GM18867 (cell line): ENCODE measurements around the gene TERC.

Source experiments
- ATAC-seq: cut with Tn5 transposase; IDR thresholded peaks from one replicate; pipeline ENCODE4 v1.9.1; 2021; ENCODE audit warnings: mild to moderate bottlenecking, moderate library complexity; ENCODE audit not compliant: unreplicated experiment

Gene TERC

DNA sequence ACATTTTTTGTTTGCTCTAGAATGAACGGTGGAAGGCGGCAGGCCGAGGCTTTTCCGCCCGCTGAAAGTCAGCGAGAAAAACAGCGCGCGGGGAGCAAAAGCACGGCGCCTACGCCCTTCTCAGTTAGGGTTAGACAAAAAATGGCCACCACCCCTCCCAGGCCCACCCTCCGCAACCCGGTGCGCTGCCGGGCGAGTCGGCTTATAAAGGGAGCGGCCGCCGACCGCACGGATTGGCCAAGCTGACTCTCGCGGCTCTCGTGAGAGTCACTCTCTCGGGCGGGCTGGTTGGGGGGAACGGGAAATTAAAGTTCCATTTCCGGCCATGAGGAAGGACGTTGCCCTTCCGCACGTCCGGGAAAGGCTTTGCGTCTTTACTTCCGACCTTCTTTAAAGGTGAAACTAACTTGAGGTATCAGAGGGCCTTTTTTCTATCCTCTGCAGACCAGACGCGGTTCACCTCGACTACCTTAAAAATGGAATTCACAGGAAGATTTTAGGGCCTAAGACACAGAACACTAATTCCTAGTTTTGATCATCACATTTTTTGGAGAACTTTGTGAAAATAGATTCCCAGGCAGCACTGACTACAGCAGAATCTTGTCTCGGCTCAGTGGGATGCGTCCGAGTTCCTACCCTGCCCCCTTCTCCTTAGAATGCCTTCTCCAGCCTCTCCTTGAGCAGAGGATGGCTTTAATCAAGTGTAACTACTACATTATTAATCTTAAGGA, at the start of gene TERC:
TERC (minus strand) TSS at position 179 of the 731 bp plus-strand sequence.
- ATAC-seq = peak; percentile 78

DNA sequence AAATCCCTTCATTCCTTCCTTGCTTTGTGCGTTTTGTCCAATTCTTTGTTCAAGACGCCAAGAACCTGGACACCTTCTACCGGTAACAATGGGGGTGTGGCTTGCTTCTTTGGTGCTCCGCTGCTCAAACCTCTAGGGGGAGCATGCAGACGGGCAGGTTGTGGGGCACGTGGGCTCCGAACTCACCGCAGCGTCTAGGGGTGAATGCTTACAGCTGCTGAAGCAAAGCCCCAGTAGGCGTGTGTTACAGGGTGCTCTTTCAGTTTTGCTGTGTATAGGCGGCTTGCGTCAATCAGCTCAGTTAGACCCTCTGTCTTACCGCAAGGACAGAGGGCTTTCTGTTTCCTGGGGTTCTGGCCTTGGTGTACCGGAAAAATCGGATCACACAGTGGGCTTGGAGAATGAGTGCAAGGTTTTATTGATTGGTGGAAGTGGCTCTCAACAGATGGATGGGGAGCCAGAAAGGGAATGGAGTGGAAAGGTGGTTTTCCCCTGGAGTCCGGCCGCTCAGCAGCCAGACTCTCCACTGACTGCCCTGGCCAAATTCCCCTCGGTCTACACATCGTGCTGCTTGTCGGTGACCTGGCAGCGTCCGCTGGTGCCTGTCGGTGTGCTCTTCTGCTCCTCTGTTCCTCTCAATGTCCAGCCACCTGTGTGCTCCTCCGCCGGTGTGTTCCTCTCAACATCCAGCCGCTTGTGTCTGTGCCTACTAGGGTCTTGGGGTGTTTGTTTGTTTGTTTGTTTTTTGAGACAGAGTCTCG, 49.1 kb upstream of the TERC start:
- peak; percentile 95 for ATAC-seq

DNA sequence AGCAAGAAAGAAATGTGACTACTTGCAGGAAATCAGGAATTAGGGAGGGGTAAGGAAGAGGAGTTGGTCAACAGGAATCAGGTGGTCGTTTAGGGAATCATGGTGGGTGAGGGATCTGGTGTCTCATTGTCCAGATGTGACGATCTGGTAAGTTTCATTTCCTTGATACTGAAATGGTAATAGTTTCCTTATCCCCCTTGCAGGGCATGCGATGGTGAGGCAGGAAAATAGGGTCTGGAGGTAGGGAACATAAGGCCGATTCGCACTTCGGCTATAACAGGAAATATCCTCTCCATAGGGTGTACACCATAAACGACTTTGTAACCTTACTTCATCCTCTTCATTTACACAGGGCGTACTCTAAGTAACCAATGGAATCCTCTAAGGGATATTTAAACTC, 48.4 kb upstream of the TERC start:
- no peak for ATAC-seq

DNA sequence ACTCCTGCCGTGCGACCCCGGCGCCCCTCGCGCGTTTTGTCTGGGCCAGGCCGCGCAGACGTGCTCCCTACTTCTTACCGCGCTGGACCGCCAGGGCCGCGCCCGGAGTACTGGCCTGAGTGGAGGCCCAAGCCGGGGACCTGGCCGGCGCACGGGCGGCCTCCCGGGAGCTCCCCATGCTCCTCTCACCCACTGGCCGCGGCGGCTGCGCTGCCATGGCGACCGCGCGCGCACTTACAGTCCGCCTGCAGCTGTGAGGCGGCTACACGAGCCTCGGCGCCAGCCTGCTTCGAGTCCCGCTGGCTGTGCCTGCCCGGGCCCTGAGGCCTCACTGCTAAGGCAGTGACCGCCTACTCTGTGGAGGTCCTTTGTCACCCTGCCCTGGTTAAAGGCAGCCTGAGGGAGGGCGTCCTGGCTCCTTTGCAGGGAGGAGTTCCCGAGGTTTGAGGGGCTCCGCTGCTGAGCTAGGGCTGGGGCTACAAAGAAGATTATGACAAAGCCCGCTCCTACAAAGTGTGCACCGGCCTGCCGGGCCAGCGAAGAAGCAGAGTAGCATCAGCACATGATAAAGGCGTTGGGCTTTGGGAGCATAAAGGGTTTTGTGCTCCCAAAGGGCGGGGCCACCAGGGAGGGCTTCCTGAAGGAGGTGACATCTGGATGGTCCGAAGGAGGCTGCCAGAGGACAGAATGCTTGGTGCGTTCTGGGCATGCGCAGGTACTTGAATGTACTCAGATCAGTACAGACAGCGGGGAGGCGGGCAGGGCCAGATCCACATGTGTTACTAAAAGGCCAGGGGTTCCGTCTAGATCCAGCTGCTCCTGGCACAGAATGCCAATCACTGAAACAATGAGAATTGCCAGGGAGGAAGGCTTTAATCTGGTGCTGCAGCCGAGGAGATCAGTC, 47.7 kb upstream of the TERC start, which contains the start of the genes LRRC34 and LRRIQ4:
LRRC34 (minus strand) TSS at position 573 of the 904 bp plus-strand sequence; CDS start at position 217, 356 bp downstream.
LRRIQ4 (plus strand) TSS at position 539 of the 904 bp plus-strand sequence. CDS start 9,052 bp downstream, outside the sequence.
- ATAC-seq = peak; percentile 70

DNA sequence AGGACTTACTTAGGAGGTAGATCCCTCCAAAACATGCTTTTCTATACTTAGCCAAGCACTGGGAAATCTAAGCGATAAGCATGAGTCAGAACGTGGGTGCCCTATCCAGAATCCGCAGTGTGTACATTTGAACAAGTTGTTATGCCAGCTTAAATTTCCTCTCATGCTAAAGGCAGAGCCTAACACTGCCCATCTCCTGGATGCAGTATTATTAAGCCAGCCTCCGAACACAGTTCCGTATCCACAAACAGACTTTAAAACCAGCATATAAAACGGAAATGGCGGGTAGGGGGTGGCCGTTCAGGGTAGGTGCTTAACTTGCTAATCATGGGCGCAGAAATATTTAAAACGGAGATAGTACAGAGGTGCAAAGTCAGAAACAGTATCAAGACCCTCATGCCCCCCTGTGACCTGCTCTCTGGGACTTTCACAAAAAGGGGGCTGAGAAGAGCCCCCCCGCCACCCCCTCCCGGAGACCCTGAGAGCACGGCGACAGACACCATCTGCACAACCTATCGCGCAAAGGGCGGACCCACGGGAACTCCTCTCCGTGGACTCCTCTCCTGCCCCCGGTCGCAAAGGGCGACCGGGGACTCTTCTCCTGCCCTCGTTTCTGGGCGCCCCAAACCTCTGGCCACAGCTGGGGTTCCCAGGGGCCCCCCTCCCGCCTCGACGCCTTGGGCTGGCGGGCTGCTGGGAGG, 46.9 kb upstream of the TERC start:
- ATAC-seq = no peak

DNA sequence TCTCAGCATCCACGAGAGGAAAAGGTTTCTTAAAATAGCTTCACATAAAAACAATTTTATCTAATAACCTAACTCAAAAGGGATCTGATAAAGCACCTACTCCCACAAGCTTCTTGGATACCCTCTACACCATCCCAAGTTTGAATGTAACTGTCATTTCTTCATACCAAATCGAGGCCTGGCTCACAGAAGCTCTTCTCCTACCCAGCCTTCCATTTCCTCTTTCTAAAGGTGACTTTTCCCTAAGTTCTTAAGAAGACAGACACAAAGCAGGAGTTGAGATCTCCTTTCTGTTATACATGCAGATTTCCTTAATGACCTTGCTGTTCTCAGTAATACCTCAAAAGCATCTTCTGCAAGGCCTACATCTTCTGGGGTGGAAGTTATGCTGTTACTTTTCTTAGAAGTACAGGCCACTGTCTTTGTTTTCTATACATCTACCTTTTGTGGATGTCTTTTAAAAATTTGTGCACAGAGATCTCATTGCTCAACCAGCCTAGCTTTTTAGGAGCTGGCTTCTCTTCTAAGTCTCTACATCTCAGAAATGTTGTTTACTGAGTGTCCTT, 44.5 kb upstream of the TERC start:
- no peak for ATAC-seq

DNA sequence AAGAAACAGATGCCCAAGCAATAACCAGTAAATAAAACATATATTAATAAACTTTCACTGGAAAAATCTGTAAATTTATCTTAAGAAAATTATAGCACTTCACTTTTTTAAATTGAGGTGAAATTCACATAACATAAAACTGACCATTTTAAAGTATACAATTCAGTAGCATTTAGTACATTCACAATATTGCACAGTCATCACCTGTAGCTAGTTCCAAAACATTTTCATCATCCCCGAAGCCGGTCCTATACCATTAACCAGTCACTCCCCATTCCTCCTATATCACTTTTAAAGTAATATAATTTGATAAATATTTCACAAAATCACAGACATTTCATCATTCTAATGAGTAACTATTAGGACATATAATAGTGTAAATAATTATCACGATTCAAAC, 39.8 kb upstream of the TERC start:
- ATAC-seq = no peak

DNA sequence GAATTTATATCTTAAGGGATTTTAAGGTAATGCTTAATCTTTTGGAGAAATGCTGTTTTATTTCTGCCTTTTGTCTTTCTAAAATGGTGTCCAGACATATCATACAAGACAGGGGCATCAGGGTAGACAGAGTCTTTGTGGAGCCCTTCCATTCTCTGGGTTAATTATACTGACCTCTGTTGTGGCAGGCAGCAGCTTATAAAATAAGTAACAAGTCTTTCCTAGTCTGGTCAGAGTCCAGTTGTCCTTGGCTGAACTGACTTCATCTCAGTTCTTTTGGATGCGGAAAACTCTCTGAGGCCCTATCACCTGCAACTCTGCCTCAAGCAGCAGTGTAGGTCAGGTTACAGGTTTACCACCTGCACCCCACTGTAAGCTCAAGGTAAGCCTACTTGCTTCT, 27.5 kb upstream of the TERC start:
- ATAC-seq = no peak

DNA sequence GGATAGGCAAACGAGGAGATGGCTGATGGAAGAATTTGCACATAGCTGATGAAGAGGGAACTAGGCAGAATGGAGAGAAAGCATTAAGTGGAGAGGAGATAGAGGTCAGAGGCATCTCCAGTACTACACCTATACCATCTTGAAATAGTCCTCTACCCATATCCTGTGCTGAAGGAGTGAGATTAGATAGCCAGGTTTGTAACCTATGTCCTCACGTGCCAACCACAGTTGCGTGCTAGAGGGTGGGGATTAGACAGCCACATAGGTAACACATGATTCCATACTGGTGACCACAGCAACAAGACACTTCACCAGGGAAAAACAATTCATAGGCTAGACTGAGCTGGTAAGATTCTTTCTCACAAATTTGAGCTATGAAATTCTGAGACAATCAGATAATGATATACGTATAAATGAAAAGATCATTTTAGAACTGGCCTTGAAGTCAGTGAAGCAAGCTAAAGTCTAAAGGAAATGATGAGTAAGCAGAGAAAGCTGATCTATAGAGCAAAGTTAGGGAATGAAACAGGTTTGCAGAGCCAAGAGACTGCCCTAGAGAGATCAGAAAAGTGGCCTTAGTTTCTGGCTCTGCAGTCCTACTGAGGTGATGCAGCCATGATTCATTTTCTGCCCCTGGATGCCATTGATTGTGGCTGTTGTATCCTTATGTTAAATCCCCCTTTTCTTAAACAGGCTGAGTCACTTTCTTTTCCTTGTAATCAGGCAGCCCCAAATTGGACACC, 26.0 kb upstream of the TERC start:
- no peak for ATAC-seq

DNA sequence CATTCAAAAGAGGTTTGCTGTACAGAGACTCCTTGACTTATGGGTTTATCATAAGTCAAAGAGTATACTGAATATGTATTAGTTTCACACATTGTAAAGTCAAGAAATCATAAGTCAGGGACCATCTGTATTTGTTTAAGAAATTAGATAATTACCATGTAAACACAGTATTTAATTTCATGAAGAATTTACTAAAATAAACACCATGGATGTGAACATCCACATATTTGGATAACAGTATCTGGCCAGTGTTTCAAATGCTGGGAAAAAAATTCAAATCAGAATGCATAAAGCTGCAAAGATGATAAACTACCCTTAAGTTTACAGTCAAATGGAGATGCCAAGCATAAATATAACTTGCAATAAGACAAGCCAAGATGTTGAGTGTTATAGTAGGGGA, 25.4 kb upstream of the TERC start:
- ATAC-seq = no peak

DNA sequence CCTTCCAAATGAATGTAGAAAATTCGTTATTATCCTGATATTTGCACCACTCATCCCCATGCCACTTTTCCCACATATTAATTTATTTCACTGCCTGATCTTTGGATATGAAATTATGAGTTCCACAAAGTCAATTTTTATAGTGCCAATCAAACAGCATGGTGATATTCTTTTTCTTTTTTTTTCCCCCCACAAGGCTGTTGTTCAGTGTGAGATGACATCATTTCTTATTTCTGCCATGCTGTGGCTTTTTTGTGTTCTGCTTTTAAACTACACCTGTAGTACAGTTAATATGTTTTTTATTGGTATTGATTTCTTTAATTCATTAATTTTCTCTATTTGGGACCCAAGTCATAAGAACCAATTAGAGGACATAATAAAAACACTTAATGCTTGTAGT, 22.9 kb upstream of the TERC start:
- ATAC-seq = no peak

DNA sequence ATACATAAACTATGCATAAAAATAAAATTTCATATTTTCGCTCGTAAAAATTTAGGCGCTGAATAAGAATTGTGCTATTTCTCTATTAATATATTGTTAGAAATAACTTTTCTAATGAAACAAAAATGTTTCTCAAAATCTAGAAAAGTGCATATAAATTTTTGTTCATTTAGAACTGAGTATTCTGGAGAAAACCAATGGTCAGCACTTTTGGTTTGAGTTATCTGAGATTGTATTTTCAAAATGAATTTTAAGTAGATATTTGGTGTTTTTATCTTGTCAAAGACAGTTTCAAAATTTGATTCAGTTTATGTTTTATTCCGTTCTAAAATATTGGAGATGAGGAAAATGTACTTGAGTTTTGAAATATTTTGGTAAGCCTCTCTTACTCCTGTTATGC, 22.3 kb upstream of the TERC start:
- ATAC-seq = no peak

DNA sequence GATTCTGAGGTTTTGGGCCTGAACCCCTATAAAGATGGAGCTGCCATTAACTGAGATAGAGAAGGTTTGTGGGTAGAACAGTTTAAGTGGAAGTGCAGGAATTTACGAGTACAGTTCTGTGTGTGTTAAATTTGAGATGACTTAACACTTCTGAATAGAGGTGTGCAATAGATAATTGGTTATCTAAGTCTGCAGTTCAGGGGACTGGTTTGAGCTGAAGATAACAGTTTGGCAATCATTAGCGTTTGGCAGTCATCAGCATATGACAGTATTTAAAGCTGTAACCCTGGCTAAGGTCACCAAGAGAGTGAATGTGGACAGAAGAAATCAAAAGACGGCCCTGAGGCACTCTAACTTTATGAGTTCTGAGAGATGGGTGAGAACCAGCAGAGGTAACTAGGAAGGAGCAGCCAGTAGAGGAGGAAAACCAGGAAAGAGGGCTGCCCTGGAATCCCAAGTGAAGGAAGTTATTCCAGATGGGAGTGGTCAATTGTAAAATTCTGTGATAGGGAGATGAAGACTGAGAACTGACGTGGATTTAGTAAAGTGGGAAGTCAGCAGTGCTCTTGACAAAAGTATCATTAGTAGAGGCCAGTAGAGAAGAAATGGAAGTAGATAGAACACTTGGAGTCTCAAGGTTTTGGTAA, 16.5 kb upstream of the TERC start:
- ATAC-seq = no peak

DNA sequence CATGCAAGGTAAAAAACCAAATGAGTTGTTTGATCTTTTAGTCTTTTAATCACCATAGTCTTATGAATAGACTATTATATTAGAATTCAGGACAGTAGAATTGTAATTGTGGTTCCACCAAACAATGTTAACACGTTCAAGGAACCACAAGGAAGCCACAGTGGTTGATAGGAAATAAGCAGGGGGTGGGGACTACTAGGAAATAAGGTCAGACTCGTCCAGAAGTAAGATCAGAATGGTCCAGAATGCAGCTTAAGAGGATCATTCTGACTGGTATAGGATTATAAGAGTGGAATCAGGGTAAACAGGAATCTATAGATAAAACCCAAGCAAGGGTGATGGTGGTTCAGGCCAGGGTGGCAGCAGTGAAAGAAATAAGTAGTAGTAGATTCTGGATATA, 15.9 kb upstream of the TERC start:
- ATAC-seq = no peak

DNA sequence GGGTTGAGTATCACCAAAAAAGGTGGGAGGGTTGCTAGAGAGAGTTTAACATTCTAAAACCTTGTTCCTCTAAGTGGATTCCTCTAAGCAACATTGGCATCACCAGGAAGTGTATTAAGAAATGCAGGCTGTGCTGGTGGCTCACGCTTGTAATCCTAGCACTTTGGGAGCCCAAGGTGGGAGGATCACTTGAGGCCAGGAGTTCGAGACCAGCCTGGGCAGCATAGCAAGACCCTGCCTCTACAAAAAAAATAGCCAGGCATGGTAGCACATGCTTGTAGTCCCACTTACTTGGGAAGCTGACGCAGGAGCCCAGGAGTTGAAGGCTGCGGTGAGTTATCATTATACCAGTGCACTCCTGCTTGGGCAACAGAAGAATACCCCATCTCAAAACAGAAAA, 13.0 kb upstream of the TERC start:
- ATAC-seq = no peak

DNA sequence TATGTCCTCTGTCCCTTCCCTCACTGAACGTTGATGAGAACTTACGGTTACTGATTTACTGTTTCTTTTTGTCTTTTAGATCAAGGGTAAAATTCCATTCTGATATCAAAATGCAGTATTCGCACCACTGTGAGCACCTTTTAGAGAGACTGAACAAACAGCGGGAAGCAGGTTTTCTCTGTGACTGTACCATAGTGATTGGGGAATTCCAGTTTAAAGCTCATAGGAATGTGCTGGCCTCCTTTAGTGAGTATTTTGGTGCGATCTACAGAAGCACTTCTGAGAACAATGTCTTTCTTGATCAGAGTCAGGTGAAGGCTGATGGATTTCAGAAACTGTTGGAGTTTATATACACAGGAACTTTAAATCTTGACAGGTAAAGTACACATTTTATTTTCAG, 9.3 kb upstream of the TERC start:
- ATAC-seq = no peak

DNA sequence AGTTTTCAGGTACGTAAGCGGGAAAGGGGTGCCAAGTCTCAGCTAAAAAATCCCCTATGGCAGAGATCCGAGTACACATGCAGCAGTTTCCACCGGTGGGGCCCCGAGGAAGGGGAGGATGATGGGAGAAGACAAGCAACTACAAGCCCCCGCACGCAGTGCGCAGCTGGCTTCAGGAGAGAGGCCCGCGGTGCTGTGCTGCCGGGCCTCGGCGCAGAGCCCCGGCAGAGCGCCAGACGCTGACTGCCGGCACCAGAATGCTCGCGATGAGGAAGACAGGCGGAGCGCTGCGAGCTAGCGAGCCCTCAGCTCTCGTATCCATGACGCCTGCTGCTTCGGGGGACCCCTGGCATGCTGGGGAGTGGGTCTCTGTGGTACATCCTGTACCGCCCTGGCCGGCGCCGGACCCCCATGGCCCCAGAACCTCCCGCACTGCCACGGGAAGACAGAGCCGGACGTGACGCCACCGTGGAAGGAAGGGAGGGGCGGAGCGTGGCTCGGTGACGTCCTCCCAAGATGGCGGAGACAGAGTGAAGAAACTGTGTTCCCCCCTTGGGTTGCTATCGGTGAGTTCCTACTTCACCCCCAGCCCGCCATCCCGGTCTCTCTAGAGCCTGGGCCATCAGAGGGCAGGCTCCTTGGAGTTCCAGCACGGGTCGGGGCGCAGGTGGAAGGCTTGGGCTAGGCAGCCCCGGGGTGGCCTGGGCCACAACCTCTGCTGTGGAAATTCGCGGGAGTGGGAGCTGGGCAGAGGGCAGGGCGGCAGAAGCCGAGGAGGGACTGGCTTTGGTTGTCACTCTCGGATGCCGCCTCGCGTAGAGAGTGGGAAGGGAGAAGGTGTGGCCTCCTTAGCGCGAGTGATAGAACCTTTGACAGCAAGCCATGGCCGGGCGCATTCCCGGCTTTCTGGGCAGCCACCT, 8.3 kb upstream of the TERC start, which contains the start of gene MYNN:
MYNN (plus strand) TSS at position 500 of the 920 bp plus-strand sequence. CDS start 900 bp downstream, outside the sequence.
- peak; percentile 81 for ATAC-seq
